Endothelial cell of umbilical vein (primary cell): ENCODE measurements around the gene ELMOD3. TPM values are rescaled to one million over a fixed set of nuclear protein-coding genes. Genes with fewer than 3 reads are reported as not detected.
A peak's percentile ranks its signal among the peaks of the same experiment; 100 is the strongest.

Source experiments
- BruUV-seq: library from RNA; stranded (reverse); fragments of 400-500 nt; replicated peaks from 2 replicates; lab custom pipeline; 2021; lab: Mats Ljungman, UMichigan
- CTCF ChIA-PET: fragments of 300-600, 350-600 bp; sonication (Branson Sonifier 250); formaldehyde crosslinking; loops from one replicate; lab custom pipeline; 2021; ENCODE audit warnings: antibody characterized with exemption, inconsistent platforms; lab: Charles Lee
- POLR2A ChIA-PET: fragments of 300-600, 350-600 bp; sonication (Branson Sonifier 250); formaldehyde crosslinking; loops from one replicate; lab custom pipeline; 2021; ENCODE audit warnings: antibody characterized with exemption, inconsistent platforms; lab: Charles Lee
- DNase-seq: peaks from one replicate; pipeline ENCODE4 v3.0.0-alpha.2; 2011; ENCODE audit warnings: low read depth, low spot score
- FAIRE-seq: peaks from 2 replicates; lab custom pipeline; 2011; peaks lifted over from hg19 to GRCh38; lab: Jason Lieb, UNC
- H2AFZ ChIP-seq: 2 replicates; pipeline ENCODE4 v1.6.0; 2012; ENCODE audit warnings: low read depth, low read length, control low read depth, inconsistent platforms
- H3K27ac ChIP-seq: 2 replicates; pipeline ENCODE4 v1.5.1; 2011; ENCODE audit warnings: low read depth, mild to moderate bottlenecking, control low read depth, low read length, moderate library complexity; ENCODE audit not compliant: insufficient read depth
- H3K27me3 ChIP-seq, 2 experiments: 2 replicates each; pipeline versions ENCODE4 v1.6.0 to v1.6.1; 2011; ENCODE audit warnings: low read length in 2 of 2, mixed read lengths in 1 of 2; ENCODE audit not compliant: control insufficient read depth in 2 of 2, insufficient read depth in 2 of 2
- H3K36me3 ChIP-seq, 2 experiments: 2 replicates in 1 of 2; 3 replicates in 1 of 2; pipeline ENCODE4 v1.5.1; 2011; ENCODE audit warnings: low read length in 2 of 2, mild to moderate bottlenecking in 1 of 2, moderate library complexity in 1 of 2; ENCODE audit not compliant: control insufficient read depth in 2 of 2, insufficient read depth in 2 of 2; ENCODE audit errors: extremely low read depth in 1 of 2
- H3K4me1 ChIP-seq: 3 replicates; pipeline ENCODE4 v1.5.1; 2011; ENCODE audit warnings: mild to moderate bottlenecking, low read length; ENCODE audit not compliant: control insufficient read depth, insufficient read depth; ENCODE audit errors: extremely low read depth
- H3K4me2 ChIP-seq: 2 replicates; pipeline ENCODE4 v1.6.1; 2011; ENCODE audit warnings: low read length, control low read depth, mixed read lengths; ENCODE audit not compliant: insufficient read depth
- H3K4me3 ChIP-seq, 3 experiments: fragments of 200-600 bp in 1 of 3; sonication (generic), shearing (Covaris generic) in 1 of 3; replicated peaks in 1 of 3; 2 replicates each; pipeline ENCODE4 v1.5.1; 2011 to 2016; ENCODE audit warnings: control low read depth in 3 of 3, low read length in 3 of 3, mild to moderate bottlenecking in 2 of 3, inconsistent platforms in 1 of 3, low read depth in 1 of 3, moderate library complexity in 1 of 3; ENCODE audit not compliant: insufficient read depth in 1 of 3
- H3K79me2 ChIP-seq: 2 replicates; pipeline ENCODE4 v1.6.0; 2012; ENCODE audit warnings: low read length, inconsistent platforms; ENCODE audit not compliant: control insufficient read depth, insufficient read depth
- H3K9ac ChIP-seq: replicated peaks from 2 replicates; pipeline ENCODE3; 2011; ENCODE audit warnings: low read length, control low read depth; ENCODE audit not compliant: insufficient read depth; ENCODE audit errors: extremely low read depth
- H3K9me1 ChIP-seq: replicated peaks from 3 replicates; pipeline ENCODE4 v1.6.0; 2011; ENCODE audit warnings: mild to moderate bottlenecking, low read length; ENCODE audit not compliant: control insufficient read depth, insufficient read depth; ENCODE audit errors: extremely low read depth
- H3K9me3 ChIP-seq: replicated peaks from 2 replicates; pipeline ENCODE4 v1.5.1; 2012; ENCODE audit warnings: low read length, inconsistent platforms; ENCODE audit not compliant: control insufficient read depth, insufficient read depth
- H4K20me1 ChIP-seq: replicated peaks from 2 replicates; pipeline ENCODE3; 2011; ENCODE audit warnings: mild to moderate bottlenecking, low read length; ENCODE audit not compliant: control insufficient read depth, insufficient read depth; ENCODE audit errors: extremely low read depth
- EZH2 ChIP-seq: IDR thresholded peaks from 2 replicates; pipeline ENCODE4 v1.6.1; 2012; ENCODE audit warnings: borderline replicate concordance, low read depth, mild to moderate bottlenecking, moderate library complexity, low read length, inconsistent platforms; ENCODE audit not compliant: severe bottlenecking
- JUN ChIP-seq: IDR thresholded peaks from 2 replicates; pipeline ENCODE4 v1.6.1; 2011; ENCODE audit warnings: borderline replicate concordance, low read depth; ENCODE audit not compliant: insufficient read length, insufficient read depth
- POLR2AphosphoS5 ChIP-seq: IDR thresholded peaks from 2 replicates; pipeline ENCODE4 v1.6.1; 2012; ENCODE audit warnings: low read depth, mild to moderate bottlenecking, control low read depth, low read length, moderate library complexity; ENCODE audit not compliant: insufficient read depth
- dilution Hi-C: fragments of 300-500 bp; cut with MboI; formaldehyde crosslinking; loops from one replicate; pipeline ENCODE4 v1.15.0; 2019; ENCODE audit warnings: low sequenced_read_pairs; ENCODE audit not compliant: extremely low pct_ligation_motif_present
- intact Hi-C: fragments of 100-400 bp; cut with micrococcal nuclease; formaldehyde crosslinking; loops from one replicate; pipeline ENCODE4 v1.10.0; 2022
- polyA plus RNA-seq, 4 experiments: library from polyadenylated mRNA; depleted of rRNA in 3 of 4; stranded (reverse) in 3 of 4; unstranded in 1 of 4; fragments of >200 nt; gene quantifications; 2 replicates each; pipeline versions ENCODE4 v1.2.1 to v1.2.3, GENCODE V29; 2011 to 2012; ENCODE audit warnings: missing spikeins in 1 of 4
- total RNA-seq: library from RNA; stranded (reverse); gene quantifications from 2 replicates; pipeline ENCODE4 v1.2.3, GENCODE V29; 2021
- TF ChIP-seq, protein P1 (sequence below): IDR thresholded peaks from 2 replicates; pipeline ENCODE4 v1.6.1; 2011; ENCODE audit not compliant: insufficient read depth, insufficient read length

Gene ELMOD3
- total and polyA plus RNA-seq, 2 donors (not counting 3 experiments of a cell fraction or from before 2014, with no cell fraction given): 12.3 to 22.0 TPM

DNA sequence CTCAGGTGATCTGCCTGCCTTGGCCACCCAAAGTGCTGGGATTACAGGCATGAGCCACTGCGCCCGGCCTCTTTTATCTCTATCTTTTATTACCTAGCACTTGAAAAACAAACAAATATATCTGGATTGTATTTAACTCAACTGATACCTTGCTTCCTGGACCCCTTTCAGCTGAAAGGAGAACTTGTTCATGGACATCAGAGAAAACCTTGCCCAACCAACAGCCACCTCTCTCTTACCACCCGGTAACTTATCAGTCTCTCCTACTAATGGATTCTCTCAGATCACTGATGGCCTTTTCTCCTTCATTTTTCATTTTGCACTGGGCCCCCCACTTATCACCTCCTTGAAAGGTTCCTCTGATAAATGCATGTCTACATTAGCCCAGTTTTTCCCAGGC lies 7.0 kb upstream of the ELMOD3 start:
- Histone ChIP-seq H4K20me1 (no peaks in the 10 kb centered on the region), H2AFZ (no peak overlapping the region), H3K4me2 (no peak overlapping the region), H3K4me1 (no peaks in the 10 kb centered on the region), H3K9ac (no peak overlapping the region), H3K79me2 (peaks cover 2% of the 10 kb centered on the region), H3K4me3 (no peak overlapping the region), H3K36me3 (peaks cover 7 to 29% of the 10 kb centered on the region in 2 experiments), H3K9me3 (no peaks in the 10 kb centered on the region), H3K27ac (no peak overlapping the region), H3K27me3 (no peaks in the 10 kb centered on the region), H3K9me1 (no peaks in the 10 kb centered on the region)
- no TSS peak for BruUV-seq
- TF ChIP-seq POLR2AphosphoS5: no peak
- TF ChIP-seq, protein P1, sequence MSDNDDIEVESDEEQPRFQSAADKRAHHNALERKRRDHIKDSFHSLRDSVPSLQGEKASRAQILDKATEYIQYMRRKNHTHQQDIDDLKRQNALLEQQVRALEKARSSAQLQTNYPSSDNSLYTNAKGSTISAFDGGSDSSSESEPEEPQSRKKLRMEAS: no peak
- ChIA-PET POLR2A (no interaction called here), CTCF (no interaction called here)
- no peak for DNase-seq
- dilution Hi-C loops (no loop called here), intact Hi-C loops (no loop called here)
- FAIRE-seq: no peak

DNA sequence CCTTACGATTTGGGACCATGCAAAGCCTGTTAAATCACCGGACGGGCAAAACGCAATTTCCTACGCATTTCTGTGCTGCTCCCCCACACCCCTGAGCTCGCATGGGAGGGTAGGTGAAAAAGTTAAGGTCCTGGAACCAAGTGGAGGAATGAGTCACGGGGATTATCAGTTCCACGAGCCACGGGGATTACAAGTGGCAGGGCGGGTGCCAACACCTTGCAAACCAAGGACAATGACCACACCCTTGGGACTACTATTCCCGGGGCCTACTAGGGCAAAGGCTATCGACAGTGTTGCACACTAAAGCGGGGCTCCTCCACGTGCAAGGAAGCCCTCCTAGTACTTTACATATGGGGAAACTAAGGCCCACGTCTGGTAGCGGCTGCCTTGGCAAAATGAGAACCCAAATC lies 688 bp upstream of the ELMOD3 start:
- Histone ChIP-seq H4K20me1 (no peaks in the 10 kb centered on the region), H3K4me1 (peaks cover 8% of the 10 kb centered on the region), H3K36me3 (peaks cover 9 to 22% of the 10 kb centered on the region in 2 experiments), H2AFZ (peak overlapping the region; percentile 56), H3K27ac (peak overlapping the region; percentile 18), H3K9me3 (no peaks in the 10 kb centered on the region), H3K9ac (peak overlapping the region; percentile 60), H3K4me2 (peak overlapping the region; percentile 77), H3K79me2 (peaks cover 17% of the 10 kb centered on the region), H3K9me1 (no peaks in the 10 kb centered on the region), H3K4me3 (peak overlapping the region; percentile 45 to 97 (median 66)), H3K27me3 (no peaks in the 10 kb centered on the region)
- intact Hi-C loops (loop anchor here (1.0 to 5.0 kb wide), 3 partner anchors 26 to 198 kb away; partner anchors contain the start of gene SH2D6), dilution Hi-C loops (no loop called here)
- DNase-seq (peak; percentile 21), FAIRE-seq (no peak)
- ChIA-PET CTCF (interaction anchor here (0.5 to 1.8 kb wide), 10 partner anchors 12 to 287 kb away, joined by 3 to 8 read pairs (median 4); no protein-coding TSS in a partner anchor), POLR2A (interaction anchor here (0.5 to 1.9 kb wide), 8 partner anchors 8 to 194 kb away, joined by 3 to 22 read pairs (median 3); partner anchors contain the start of gene MAT2A)
- TF ChIP-seq JUN (no peak), EZH2 (no peak)
- TF ChIP-seq, protein P1: no peak
- BruUV-seq: TSS peak; percentile 69
